Measurements from ENCODE around the gene POC1B.

POC1B gene

DNA sequence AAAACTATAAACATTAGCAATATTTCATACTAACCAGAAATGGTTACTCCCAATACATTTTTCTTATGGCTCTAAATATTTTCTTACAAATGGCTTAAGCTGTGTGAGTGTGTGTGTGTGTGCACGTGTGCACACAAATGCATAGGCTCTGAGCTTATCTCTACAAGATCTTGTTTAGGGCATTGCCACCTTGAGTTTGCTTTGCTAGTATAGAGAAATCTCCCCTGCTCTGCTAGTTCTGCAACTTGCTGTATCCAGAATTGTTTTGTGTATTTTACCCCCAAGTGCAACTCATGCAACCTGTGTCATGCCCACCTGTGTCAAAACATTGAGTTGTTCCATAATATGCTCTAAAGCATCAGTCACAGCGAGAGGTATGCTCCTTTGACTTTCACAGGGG, 101.0 kb downstream of the POC1B start:
- no peak for DNase-seq (ENCODE audit: insufficient read length)
- FAIRE-seq = no peak
- TF ChIP-seq POLR2AphosphoS5 (IDR thresholded peaks at IDR 0.05; ENCODE audit: low read depth, low read length) (no peak), POLR2A (IDR thresholded peaks at IDR 0.05; ENCODE audit: low read depth, low read length) (no peak), TAF1 (IDR thresholded peaks at IDR 0.05; ENCODE audit: borderline replicate concordance, low read depth, low read length) (no peak)

GRCh38 chr12:89424389-89424788, 101.5 kb downstream of the POC1B start:
- no peak for FAIRE-seq
- no peak for DNase-seq (ENCODE audit: insufficient read length)
- TF ChIP-seq POLR2A (IDR thresholded peaks at IDR 0.05; ENCODE audit: low read depth, low read length) = no peak
- TF ChIP-seq TAF1 (IDR thresholded peaks at IDR 0.05; ENCODE audit: borderline replicate concordance, low read depth, low read length) = no peak
- TF ChIP-seq POLR2AphosphoS5 (IDR thresholded peaks at IDR 0.05; ENCODE audit: low read depth, low read length) = no peak

DNA sequence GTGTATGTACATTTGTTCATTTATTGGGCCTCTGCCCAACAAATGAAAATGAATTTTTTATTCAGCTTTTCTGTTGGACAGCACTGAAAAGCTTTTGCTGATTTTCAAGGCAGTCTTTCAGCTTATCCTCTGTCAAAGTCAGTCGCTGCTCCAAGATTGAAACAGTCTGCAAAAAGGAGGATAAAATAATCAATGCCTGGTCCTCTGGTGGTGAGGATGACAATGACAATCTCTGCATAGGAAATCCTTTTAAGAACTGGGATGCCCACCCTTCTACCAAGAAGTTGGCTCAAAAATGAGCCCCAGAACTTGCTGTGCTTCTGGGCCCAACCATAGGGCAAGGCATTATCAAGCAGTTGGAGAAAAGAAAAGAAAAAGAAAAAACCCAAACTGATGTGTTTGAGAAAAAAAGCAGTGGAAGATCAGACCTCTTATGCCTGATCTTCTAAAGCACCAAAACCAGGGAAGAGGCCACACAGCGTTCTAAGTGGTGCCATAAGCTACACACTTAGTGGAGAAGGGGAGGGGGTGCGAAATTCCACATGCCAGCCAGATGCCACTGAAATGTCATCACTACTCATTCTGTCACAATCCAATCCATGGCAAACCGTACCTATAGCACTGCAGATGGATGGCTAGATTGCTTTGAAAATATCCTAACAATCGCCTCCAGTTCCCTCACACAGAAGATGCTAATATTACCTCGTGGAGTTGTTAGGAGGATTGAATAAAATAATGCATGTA, 104.6 kb downstream of the POC1B start:
- DNase-seq (ENCODE audit: insufficient read length) (no peak), FAIRE-seq (no peak)

DNA sequence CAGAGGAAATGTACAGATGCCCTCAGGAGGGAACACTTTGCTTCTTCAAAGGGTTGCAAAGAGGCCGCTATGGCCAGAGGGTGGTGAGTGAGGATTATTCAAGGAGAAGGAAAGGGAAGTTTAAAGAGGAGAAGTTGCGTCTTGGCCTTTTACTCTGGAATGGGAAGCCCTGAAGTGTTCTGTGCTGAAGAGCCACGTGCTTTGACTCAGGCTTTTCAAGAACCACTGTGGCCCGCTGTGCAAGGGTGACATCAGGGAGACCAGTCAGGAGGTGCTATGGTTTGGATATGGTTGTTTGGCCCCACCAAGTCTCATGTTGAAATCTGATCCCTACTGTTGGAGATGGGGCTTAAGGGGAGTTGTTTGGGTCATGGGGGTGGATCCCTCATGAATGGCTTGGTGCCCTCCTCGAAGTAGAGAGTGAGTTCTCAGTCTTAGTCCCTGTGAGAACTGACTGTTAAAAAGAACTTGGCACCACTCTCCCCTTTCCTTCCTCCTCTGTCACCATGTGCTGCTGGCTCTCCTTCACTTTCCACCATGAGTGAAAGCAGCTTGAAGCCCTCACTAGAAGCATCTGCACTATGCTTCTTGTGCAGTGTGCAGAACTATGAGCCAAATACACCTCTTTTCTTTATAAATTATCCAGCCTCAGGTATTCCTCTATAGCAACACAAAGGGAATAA, 107.5 kb downstream of the POC1B start:
- DNase-seq (ENCODE audit: insufficient read length) = no peak
- FAIRE-seq = no peak
- TF ChIP-seq TAF1 (IDR thresholded peaks at IDR 0.05; ENCODE audit: borderline replicate concordance, low read depth, low read length) (no peak), POLR2A (IDR thresholded peaks at IDR 0.05; ENCODE audit: low read depth, low read length) (no peak), POLR2AphosphoS5 (IDR thresholded peaks at IDR 0.05; ENCODE audit: low read depth, low read length) (no peak)

More for the DNA sequence above, 104.6 kb downstream of the POC1B start:
- TF ChIP-seq TAF1 (IDR thresholded peaks at IDR 0.05; ENCODE audit: borderline replicate concordance, low read depth, low read length) = no peak
- no peak for TF ChIP-seq POLR2AphosphoS5 (IDR thresholded peaks at IDR 0.05; ENCODE audit: low read depth, low read length)
- no peak for TF ChIP-seq POLR2A (IDR thresholded peaks at IDR 0.05; ENCODE audit: low read depth, low read length)

DNA sequence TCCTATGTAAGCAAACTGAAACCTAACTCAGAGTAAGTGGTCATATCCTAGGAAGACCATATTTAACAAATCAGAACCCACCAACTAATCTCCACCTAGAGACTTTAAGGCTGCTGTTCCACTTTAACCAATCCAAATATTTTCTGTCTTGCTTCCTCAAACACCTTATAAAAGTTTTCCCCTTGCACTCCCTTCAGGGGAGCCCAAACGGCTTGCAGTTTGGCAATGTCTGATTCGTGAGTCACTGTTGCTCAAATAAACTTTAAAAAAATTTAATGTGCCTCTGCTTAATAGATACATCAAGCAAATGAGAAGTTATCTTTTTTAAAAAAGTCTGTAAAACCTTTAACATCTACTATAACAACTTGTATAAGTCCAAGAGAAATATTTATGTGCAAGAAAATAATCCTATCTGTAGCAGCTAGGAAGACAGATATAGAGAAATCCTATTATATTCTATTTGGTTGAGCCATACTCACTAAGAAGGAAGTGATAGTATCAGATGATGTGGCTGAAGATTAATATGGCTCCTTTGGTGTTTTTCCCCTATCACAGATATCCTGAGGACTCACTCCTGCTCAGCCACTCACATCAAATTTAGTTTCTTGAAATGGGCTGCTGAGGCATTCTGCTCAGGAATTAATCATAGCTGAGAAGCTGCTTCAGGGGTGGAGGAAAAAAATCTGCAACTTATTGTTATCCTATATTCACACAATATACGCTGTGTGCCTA, 108.4 kb downstream of the POC1B start:
- FAIRE-seq (no peak), DNase-seq (ENCODE audit: insufficient read length) (no peak)
- TF ChIP-seq POLR2A (IDR thresholded peaks at IDR 0.05; ENCODE audit: low read depth, low read length) = no peak

- FAIRE-seq (no peak), DNase-seq (ENCODE audit: insufficient read length) (no peak)
- TF ChIP-seq POLR2A (IDR thresholded peaks at IDR 0.05; ENCODE audit: low read depth, low read length) = no peak
- TF ChIP-seq POLR2AphosphoS5 (IDR thresholded peaks at IDR 0.05; ENCODE audit: low read depth, low read length) = no peak
- TF ChIP-seq TAF1 (IDR thresholded peaks at IDR 0.05; ENCODE audit: borderline replicate concordance, low read depth, low read length) = no peak
Observed at GRCh38 chr12:89416049-89416792, 109.6 kb downstream of the POC1B start.

- FAIRE-seq (no peak), DNase-seq (ENCODE audit: insufficient read length) (no peak)
- TF ChIP-seq POLR2A (IDR thresholded peaks at IDR 0.05; ENCODE audit: low read depth, low read length) = no peak
- TF ChIP-seq TAF1 (IDR thresholded peaks at IDR 0.05; ENCODE audit: borderline replicate concordance, low read depth, low read length) = no peak
- no peak for TF ChIP-seq POLR2AphosphoS5 (IDR thresholded peaks at IDR 0.05; ENCODE audit: low read depth, low read length)
Observed at GRCh38 chr12:89414851-89415250, 111.0 kb downstream of the POC1B start.

GRCh38 chr12:89414322-89414721, 111.5 kb downstream of the POC1B start:
- FAIRE-seq = no peak
- TF ChIP-seq POLR2AphosphoS5 (IDR thresholded peaks at IDR 0.05; ENCODE audit: low read depth, low read length) (no peak), POLR2A (IDR thresholded peaks at IDR 0.05; ENCODE audit: low read depth, low read length) (no peak), TAF1 (IDR thresholded peaks at IDR 0.05; ENCODE audit: borderline replicate concordance, low read depth, low read length) (no peak)
- no peak for DNase-seq (ENCODE audit: insufficient read length)

DNA sequence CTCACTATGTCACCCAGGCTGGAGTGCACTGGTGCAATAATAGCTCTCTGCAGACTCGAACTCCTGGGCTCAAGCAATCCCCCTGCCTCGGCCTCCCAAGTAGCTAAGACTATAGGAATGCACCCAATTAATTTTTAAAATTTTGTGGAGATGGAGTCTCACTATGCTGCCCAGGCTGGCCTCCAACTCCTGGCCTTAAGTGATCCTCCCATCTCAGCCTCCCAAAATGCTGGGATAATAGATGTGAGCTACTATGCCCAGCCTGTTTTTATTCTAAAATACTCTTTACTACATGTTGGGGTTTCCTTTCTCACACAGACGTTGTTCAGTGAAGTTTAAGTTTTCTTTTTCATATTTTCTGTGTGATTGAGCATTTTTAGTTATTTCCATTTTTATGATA, 112.6 kb downstream of the POC1B start:
- TF ChIP-seq POLR2A (IDR thresholded peaks at IDR 0.05; ENCODE audit: low read depth, low read length) = no peak
- TF ChIP-seq TAF1 (IDR thresholded peaks at IDR 0.05; ENCODE audit: borderline replicate concordance, low read depth, low read length) = no peak
- TF ChIP-seq POLR2AphosphoS5 (IDR thresholded peaks at IDR 0.05; ENCODE audit: low read depth, low read length) = no peak
- FAIRE-seq = no peak
- no peak for DNase-seq (ENCODE audit: insufficient read length)

DNA sequence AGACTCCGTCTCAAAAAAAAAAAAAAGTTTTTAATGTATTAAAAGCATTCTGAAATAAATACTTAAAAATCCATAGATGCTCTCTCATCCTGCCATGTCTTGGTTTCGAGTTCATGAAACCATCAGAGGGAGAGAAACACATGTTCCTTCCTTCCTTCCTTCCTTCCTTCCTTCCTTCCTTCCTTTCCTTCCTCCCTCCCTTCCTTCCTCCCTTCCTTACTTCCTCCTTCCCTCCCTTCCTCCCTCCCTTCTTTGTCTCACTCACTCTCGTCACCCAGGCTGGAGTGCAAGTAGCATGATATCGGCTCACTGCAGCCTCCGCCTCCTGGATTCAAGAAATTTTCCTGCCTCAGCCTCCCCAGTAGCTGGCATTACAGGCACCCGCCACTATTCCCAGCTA, 113.2 kb downstream of the POC1B start:
- no peak for TF ChIP-seq TAF1 (IDR thresholded peaks at IDR 0.05; ENCODE audit: borderline replicate concordance, low read depth, low read length)
- TF ChIP-seq POLR2AphosphoS5 (IDR thresholded peaks at IDR 0.05; ENCODE audit: low read depth, low read length) = no peak
- TF ChIP-seq POLR2A (IDR thresholded peaks at IDR 0.05; ENCODE audit: low read depth, low read length) = no peak
- DNase-seq (ENCODE audit: insufficient read length) = no peak
- no peak for FAIRE-seq

GRCh38 chr12:89411846-89412245, 114.0 kb downstream of the POC1B start:
- no peak for FAIRE-seq
- TF ChIP-seq POLR2AphosphoS5 (IDR thresholded peaks at IDR 0.05; ENCODE audit: low read depth, low read length) (no peak), TAF1 (IDR thresholded peaks at IDR 0.05; ENCODE audit: borderline replicate concordance, low read depth, low read length) (no peak), POLR2A (IDR thresholded peaks at IDR 0.05; ENCODE audit: low read depth, low read length) (no peak)
- DNase-seq (ENCODE audit: insufficient read length) = no peak

Measured in GM12892 (cell line).